ENCODE measurements around the gene RIF1.

GRCh38 chr2:151478011-151478410, 68.3 kb downstream of the RIF1 start:
- TF ChIP-seq, protein P1, sequence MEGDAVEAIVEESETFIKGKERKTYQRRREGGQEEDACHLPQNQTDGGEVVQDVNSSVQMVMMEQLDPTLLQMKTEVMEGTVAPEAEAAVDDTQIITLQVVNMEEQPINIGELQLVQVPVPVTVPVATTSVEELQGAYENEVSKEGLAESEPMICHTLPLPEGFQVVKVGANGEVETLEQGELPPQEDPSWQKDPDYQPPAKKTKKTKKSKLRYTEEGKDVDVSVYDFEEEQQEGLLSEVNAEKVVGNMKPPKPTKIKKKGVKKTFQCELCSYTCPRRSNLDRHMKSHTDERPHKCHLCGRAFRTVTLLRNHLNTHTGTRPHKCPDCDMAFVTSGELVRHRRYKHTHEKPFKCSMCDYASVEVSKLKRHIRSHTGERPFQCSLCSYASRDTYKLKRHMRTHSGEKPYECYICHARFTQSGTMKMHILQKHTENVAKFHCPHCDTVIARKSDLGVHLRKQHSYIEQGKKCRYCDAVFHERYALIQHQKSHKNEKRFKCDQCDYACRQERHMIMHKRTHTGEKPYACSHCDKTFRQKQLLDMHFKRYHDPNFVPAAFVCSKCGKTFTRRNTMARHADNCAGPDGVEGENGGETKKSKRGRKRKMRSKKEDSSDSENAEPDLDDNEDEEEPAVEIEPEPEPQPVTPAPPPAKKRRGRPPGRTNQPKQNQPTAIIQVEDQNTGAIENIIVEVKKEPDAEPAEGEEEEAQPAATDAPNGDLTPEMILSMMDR (IDR thresholded peaks at IDR 0.05; ENCODE audit: low read length) = no peak
- TF ChIP-seq EZH2 (IDR thresholded peaks at IDR 0.05; ENCODE audit: borderline replicate concordance, low read length) = no peak

Data from OCI-LY1 (cell line).